ENCODE data around the gene FAM228B.

Gene FAM228B

GRCh38 chr2:24206242-24206641, 83.0 kb downstream of the FAM228B start:
- no peak for DNase-seq

DNA sequence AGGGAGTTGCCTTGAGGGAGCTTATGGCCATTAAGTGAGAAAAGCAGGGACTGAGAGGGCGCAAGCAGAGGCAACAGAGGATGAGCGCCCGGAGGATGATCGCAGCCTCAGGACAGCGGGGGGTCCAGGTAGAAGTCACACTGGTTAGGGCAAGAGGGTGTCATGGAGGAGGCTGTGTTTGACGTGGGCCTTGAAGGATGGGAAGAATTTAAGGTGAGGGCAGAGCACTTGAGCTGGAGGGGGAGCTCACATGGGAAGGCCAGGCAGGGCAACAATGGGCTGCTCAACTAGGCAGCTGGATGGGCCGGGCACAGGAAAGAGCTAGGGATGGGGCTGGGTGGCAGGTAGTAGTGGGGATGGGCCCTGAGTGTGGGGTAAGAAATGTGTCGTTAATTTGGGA, 83.4 kb downstream of the FAM228B start:
- no peak for DNase-seq

DNA sequence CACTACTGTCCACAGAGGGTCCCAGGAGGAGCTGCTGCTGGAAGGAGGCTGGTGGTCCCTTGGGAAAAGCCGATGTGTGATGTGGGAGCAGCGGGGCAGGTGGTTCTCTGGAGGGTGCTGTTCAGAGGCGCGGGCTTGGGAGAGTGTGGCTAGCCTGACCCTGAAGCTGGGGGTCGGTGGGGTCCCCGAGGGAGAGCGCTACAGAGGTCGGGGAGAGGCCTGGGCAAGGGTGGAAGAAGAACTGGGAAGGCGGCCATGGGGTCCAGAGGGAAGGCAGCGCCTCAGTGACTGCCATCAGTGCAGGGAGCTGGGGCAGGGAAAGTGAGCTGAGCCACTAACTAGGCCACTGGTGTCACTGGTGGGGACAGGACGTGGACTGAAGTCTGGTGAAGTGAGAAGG, 84.1 kb downstream of the FAM228B start:
- DNase-seq: no peak

- no peak for DNase-seq
These were observed 85.2 kb downstream of the FAM228B start for GRCh38 chr2:24208490-24208889.

GRCh38 chr2:24209389-24210105, 86.3 kb downstream of the FAM228B start:
- no peak for DNase-seq

GRCh38 chr2:24210106-24210455, 86.8 kb downstream of the FAM228B start:
- no peak for DNase-seq

DNA sequence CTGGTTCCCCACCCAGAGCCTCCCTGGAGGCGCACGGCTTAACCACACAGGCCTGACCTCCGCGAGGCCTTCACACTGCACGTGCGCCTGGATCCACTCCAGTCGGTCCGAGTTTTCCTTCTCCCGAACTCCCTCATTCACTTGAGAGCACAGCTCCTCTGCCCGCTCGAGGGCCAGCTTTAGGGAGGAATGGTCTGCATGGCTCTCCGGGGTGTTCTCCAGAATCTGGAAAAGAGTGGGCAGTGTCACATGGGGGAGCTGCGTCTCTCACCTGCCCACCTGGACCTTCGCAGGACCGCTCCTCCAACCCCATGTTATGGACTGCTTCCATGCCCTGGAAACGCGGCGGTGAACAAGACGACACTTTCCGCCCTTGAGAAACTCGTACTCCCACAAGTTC, 87.5 kb downstream of the FAM228B start:
- no peak for DNase-seq

- no peak for DNase-seq
These were observed 88.1 kb downstream of the FAM228B start for GRCh38 chr2:24211408-24211807.

GRCh38 chr2:24214880-24215279, 91.6 kb downstream of the FAM228B start:
- no peak for DNase-seq
